ENCODE data around the gene CRISPLD2.

CRISPLD2 gene

DNA sequence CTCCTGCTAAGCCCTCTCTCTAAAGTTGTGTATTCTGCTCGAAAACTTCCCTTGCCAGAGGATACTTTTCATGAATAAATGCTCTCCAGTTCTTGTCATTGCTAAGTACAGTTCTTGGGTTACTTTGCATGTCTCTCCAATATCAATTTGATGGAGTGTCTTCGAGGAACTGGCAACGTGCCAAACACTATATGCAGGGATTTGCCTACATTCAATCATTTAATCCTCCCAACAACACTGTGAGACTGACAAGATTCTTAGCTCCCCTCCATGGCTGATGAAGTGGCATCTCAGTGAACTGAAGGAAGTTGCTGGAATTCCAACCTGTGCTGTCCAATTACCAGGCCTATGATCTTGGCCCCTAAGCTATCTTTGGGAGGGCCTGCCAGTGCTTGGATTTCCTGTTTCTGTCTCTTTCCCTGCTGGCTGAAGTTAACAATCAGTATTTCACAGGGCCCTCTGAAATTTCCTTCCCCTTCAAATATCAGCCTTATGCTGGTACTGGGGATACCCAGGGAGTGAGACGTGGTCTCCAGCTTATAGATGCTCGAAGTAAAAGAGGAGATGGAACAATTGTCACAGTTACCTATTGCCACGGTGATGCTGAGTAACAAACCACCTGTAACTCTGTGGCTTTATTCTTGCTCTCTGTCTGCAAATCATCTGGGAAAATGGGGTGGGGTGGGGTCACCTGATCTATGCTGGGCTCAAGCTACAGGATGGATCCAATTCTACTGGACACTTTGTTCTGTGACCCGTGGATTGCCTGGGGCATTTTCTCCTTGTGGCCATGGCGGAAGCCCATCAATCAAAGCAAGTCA, 19.4 kb upstream of the CRISPLD2 start:
- DNase-seq: no peak

DNA sequence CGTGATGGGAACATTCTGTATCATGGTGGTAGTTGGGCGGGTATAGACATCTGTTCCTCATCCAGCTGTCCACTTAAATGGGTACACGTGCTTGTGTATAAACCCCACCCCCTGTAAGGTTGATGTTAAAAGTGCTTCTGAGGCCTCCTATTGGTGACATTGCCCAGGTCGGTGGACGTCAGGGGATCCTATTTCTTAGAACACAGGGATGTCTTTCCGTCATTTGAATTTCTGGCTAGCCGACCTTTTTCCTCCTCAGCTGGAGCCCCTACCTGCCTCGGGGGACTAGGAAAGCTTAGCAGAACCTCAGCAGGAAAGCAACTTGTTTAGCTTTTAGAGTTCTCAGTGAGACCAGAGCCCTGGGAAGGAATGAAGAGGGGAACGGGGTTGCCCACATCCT, 16.6 kb upstream of the CRISPLD2 start:
- DNase-seq: no peak

DNA sequence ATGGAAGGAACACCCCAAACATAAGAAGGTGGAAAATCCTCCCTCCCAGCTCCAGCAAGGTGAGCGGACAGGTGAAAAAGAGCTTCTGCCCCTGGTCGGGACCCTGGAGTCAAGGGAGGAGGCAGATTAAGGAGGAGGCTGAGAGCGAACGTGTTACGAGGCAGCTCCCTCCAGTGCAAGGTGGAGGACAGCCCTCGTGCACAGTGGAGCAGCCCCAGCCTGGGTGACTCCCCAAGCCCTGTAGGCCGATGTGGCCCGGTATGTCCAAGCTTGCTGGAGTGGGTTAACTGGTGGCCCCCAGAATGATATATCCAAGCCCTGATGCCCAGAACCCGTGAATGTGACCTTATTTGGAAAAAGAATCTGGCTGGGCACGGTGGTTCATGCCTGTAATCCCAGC, 15.5 kb upstream of the CRISPLD2 start:
- DNase-seq: no peak

DNA sequence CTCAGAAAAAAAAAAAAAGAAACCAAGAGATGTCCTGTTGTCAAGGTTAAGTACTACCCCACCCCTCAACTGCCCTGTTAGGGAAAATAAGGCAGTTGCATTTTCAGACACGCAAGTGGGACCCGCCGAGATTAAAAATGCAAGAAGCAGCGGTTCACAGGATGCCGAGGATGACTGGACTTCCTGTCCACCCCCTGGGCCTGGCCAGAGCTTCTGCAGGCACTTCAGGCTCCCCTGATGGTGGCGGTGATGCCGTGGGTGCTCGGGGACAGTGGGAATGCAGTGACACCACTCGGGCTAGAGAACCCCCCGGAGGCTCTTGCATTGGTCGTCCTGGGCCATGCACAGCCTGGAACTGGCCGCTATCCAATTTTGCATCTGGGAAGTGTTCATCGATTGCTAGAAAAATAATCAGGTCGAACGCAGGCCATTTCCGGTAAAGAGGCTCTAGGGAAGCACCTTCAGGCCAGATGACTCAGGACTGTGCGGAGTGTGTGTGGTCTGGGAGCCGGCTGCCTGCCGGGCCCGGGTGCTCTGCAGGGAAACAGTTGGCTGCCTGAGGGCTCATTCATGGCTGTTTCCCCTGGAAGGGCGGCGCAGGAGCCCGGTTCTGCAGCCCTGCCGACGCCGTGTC, 13.4 kb upstream of the CRISPLD2 start:
- DNase-seq: peak; percentile 50 to 78

DNA sequence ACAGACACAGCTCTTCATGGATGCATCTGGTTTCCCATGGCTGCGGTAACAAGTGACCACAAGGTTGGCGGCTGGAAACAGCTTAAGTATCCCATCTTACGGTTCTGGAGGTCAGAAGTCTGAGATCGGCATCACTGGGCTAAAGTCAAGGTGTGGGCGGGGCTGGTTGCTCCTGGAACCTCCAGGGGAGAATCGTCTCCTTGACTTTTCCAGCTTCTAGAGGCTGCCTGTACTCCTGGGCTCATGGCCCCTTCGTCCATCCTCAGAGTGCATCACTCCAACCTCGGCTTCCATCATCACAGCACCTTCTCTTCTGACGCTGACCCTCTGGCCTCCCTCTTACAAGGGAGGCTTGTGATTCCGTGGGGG, 12.9 kb upstream of the CRISPLD2 start:
- DNase-seq: no peak

DNA sequence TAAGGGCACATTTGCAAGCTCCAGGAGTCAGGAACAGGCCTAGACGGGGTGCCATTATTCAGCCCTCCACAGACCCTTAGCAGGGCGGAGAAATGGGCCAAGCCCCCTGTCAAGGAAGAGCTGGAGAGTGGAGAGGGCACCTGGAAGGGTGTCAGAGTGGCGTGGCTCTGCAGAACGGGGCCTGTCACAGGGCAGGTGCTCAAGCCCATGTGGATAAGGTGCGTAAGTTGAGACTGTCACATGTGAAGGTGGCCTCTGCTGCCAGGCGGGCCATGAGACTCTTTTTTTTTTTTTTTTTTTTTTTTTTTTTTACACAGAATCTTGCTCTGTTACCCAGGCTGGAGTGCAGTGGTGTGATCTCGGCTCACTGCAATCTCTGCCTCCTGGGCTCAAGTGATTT, 12.0 kb upstream of the CRISPLD2 start:
- DNase-seq: no peak

DNA sequence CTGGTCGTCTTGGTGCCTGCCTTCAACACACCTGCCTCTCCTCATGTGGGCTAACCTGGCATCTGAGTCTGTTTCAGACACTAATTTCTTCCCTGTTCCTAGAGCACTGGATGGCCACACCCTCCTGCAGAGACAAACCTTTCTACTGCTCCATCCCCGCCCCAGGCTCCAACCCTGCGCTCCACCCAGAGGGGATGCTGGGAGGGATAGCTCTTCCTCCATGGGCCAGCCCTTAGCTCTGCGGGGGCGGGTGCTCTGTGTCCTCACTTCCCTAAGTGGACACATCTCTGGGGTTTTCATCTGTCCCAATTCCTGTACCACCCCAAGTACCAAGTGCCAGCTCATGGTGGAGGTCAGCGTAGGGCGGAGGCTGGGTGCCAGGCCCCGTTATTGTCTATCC, 11.0 kb upstream of the CRISPLD2 start:
- DNase-seq: no peak

DNA sequence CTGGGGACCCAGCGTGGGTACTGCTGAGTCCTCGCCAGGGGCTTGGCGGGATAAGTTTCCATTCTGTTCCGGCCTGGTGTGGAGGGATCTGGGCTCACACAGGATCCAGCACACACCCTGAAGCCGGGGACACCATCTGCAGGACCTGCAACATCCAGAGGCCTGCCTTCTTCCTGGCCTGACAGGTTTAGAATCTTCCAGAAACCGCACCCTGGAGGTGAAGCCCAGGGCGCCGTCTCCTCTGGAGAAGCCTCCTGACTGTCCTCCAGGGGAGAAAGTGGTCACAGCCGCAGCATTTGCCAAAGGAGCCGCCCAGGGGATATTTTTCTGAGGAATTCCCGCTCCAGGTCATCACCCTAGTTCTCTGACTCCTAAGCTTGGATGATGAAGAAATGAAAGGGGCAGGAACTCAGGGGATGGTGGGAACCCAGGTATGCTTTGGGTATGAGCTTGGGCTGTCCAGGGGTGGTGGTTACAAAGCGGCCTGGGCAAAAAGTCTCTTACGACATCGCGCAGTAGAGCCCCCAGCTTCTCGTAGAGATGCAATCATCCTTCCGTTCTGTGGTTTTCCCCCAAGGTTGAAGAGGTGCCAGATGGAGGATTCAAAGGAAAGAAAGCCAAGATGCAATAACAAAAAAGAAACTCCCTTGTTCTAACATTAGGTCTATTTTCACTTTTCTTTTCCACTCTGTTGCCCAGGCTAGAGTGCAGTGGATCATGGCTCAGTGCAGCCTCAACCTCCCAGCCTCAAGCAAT, 9.1 kb upstream of the CRISPLD2 start:
- peak in 1 of 2 donors; percentile 96 for DNase-seq

DNA sequence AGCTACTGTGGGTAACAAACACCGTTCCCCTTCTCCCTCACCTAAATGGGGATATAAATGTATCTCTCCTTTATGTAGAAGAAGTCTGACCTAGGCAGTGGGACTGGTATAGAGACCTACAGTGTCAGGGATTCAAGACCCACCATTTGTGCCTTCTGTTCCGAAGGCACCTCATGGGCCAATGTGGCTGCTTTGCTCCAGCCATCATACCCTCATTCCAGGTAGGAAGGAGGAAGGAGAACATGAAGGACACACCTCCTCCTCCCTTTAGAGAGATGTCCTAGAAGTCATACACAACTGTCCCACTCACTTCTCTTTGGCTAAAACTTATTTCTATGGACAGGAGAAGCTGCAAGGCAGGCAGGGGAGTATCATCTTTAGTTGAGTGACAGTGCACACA, 8.3 kb upstream of the CRISPLD2 start:
- DNase-seq: no peak

DNA sequence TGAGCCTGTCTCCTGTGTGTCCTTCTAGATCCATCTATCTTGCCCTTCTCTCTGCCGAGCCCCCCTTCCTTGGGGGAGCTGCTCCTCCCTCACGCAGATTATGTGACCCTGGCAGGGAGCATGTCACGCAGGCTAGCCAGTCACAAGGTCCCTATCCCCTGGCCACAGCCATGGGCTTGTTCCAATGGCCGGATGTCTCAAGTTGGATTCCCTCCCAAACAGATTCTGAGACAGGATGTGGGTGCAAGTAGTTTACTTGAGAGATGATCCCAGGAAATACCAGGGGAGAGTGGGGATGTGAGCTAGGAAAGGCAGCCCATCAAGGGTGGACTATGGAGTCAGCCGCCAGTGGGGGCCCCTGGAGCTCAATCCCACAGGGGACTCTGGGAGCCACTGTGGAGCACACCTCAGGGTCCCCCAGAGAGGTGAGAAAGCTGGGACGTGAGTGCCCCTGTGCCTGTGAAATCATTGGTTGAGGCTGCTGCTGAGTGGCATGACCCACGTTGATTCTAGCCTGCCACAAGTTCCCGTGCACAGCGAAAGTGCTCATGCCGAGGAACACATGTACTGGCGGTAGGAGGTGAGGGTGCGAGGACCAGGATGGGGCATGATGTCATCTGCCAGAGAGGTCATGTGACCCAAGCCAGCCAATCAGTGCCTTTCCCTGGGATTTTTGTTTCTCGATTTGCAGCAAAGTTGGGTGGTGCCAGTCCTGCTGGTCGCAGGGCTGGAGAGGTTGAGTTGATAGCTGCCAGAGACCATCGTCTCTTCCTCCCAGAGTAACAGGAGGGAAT, 6.4 kb upstream of the CRISPLD2 start:
- DNase-seq: no peak

DNA sequence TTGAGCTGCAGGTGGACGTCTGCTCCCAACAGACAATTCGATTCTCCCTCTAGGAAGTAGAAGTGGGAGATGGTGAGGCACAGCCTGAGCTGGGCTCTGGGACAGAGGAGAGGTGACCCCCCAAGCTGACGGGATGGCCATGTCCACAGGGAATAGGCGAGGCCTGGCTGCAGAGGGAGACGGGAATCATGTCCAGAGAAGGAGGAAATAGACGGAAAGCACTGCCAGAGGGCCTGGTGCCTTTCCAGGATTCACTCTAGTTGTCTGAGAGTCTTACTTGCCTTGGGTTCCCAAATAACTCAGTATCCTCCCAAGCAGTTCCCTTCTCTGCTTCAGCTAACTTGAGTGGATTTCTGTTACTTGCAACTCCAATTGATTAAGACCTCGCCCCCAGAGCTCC, 4.3 kb upstream of the CRISPLD2 start:
- DNase-seq: no peak

DNA sequence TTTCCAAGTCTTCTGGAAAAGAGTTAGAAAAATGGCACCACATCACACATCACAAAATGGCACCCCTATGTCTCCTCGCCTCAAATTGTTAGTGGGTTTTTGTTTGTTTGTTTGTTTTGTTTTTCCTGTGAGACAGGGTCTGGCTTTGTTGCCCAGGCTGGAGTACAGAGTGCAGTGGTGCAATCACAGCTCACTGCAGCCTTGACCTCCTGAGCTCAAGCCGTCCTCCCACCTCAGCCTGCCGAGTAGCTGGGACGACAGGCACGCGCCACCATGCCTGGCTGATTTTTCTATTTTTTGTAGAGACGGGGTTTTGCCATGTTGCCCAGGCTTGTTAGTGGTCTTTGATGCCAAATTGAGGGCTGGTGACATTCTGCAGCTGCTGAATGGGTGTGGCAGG, 3.8 kb upstream of the CRISPLD2 start:
- no peak for DNase-seq

DNA sequence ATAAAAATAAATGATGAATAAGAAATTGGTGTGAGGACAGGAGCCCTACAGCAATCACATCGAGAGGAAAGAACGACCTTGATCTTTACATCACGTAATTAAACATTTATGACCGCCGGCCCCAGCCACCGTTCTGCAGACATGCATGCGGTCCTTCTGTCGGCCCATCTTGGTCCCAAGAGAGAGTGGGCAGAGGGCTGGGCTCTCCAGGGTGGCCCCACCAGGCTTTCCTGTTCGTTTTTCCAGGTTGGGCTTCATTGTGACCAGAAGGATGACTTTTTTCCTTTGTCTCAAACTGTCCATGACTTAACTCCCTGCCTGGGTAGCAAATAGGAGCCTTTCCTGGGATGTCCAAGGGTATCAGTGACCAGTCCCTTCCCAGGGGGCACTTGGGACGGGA, 3.3 kb upstream of the CRISPLD2 start:
- no peak for DNase-seq

DNA sequence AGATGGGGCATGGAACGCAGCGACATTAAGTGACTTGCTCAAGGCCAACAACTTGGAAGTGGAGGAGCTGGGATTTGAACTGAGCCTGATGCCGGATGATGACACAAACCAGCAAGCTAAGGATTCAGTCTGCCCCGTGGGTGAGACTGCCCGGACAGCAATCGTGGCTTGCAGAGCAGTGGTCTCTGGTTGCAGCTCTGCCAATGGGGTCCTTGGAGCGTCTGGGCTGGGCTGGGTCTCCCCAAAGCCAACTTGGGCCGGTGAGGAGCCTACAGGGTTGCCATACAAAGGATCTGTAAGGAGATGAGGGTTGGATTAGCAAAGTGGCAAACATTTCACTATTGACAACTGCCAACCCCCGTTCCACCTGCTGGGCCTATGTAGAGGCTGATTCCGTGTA, 2.6 kb upstream of the CRISPLD2 start:
- no peak for DNase-seq

DNA sequence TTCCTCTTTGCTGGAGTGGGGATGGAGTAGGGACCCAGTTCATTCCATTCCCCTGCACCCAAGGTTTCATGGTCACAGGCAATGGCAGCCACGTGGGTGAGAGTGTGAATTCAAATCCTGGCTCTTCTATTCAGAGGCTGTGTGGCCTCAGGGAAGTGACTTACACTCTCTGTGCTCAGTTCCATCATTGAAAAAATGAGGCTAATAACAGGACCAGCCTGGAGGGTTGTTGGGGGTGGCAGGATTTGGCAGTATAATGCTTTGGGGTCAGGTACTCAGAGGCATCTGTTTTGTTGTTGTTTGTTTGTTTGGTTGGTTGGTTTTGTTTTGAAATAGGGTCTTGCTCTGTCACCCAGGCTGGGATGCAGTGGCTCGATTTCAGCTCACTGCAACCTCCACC, 2.2 kb upstream of the CRISPLD2 start:
- no peak for DNase-seq

DNA sequence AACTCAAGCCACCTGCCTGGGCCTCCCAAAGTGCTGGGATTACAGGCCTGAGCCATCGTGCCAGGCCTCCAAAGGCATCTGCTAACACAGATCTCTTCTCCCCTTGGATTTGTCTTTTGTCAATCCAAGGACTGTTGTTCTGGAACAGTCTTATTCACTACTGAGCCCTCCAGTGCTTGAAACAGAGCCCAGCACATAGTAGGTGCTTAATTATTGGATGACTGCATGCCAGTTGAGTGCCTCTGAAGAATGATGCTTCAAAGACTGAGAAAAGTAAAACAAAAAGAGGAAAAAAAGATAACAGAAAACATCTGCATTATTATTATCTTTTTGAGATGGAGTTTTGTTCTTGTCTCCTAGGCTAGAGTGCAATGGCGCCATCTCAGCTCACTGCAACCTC, 1.7 kb upstream of the CRISPLD2 start:
- no peak for DNase-seq

DNA sequence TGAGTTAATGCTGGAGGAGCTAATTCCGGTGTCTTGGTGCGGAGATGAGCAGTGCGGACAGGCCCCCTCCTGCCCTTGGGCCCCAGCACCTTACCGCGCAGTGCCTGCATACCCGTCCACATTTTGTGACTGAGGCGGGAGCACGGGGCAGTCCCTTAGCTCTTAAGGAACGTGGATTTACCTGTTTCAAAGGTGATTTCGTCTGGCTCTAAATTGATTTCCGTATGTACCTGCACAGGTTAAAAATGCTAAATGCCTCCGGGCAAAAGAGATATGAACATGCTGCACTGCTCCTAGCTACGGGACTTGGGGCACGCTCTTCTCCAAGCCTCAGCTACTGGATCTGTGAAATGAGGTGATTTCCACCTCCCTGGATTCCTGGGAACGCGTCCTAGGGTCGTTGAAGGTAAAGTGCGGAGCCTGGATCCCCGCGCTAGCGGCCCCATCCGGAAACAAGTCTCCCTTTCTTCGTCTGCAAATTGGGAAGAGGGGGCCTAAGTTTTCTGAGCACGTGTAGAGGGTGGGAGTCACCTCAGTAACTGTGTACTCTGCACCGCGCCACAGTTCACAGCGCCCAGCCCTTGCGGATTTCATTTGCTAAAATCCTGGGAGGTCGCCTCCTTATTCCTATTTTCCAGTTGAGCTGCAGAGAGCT, 669 bp upstream of the CRISPLD2 start:
- DNase-seq: no peak

DNA sequence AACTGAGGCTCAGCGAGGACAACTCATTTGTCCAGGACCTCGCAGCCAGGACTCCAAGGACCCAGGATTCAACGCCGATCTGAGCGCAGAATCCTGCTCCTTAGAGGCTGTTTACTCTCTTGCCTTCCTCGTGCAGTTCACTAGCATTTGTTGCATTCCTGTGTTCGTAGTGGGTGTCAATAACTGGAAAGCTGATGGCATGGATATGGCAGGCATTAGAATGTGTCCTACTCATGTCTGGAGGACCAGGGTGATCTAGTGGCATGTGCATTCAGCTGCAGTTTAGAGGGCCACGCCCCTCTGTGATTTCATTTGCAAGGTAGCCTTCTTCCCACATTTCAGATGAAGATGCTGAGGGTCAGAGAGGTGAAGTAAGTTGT, 510 bp downstream of the CRISPLD2 start:
- no peak for DNase-seq

DNA sequence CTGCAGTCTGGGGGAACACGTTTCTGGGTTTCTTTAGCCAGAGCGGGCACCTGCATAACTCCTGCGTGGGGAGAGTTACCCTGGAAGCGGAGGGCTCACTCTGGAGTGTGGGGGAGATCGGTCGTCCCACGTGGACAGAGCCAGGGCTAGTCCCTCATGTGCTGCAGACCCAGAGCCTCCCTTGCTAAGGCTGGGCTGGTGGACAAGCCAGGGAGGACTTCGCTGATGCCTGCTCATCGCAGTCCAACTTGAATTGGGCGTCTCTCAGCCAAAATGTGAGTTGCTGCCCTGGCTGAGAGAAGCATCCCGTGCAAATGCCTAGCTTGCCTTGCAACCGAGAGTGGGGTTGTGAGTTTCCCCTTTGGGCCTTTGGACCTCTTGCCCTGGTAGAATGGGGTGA, 986 bp downstream of the CRISPLD2 start:
- no peak for DNase-seq

DNA sequence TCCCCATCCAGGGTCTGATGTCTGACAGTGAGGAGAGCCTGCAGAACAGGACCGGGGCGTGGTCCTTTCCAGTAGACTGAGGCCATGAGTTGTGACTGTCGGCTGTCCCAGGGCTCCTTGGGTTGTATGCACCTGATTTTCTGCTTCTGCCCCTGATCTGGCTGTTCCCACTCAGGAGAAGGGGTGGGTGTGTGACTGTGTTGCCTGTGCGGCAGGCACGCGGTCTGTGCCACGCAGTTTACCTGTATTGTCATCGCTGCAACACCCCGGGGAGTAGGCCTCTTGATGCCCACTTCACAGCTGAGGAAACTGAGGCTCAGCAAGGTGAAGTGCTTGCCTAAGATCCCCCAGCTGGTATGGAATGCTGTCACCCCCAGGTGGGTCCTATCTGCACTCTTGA, 1.4 kb downstream of the CRISPLD2 start:
- no peak for DNase-seq

DNA sequence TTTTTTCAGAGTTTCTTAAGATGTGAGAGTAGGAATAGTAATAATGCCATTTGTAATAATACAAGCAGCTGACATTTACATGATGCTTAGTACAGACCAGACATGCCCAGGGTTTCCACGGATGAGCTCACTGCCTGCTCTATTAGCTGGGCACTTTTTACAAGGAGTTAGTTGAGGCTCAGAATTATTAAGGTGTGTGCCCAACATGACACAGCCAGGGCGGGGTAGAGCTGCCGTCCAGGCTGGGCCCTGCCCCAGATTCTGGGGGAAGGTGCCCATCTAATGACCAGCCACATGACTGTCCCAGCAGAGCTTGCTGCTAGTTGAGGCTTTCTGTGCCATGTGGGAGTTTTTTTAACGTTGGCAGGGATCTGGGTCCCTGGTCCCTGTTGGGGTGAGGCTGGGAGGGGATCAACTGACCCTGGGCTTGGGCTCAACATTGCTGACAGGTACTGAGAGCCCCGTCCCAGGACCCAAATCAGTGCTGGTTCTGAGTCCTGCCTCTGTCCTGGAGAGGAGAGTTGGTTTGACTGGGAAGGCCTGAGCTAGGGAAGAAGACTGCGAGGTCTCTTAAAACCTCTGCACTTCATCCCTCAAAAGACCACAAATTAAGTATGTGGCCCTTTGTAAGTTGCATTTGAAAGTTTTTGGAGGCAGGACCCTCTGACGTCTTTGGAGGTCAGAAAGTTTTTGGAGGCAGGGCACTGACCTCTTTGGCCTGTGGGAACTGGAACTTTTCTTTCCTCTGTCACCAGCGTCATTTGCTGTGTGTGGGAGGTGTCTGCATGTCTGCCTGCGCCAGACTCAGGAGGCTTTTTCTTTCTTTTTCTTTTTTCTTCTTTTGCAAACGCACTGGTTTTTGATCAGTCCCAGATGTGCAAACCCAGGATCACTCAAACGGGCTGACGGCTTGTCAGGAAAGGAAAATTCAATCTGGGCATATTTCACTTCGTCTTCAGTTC, 2.2 kb downstream of the CRISPLD2 start:
- DNase-seq: no peak

DNA sequence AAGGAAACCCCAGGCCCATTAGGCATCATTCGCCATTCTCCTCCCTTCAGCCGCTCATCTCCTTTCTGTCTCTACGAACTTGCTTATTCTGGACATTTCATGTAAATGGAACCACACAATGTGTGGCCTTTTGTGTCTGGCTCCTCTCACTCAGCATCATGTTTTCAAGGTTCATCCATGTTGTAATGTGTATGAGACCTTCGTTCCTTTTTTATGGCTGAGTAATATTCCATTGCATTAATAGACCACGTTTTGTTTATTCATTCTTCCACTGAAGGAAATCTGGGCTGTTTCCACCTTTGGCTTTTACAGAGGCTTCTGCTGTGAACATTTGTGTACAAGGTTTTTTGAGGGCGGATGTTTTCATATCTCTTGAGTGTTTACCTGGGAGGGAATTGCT, 3.2 kb downstream of the CRISPLD2 start:
- DNase-seq: no peak

Data from bone marrow (tissue), 2 donors.